HG03060 (cell line): Measurements from ENCODE around the gene RNF157.

Source experiments
- ATAC-seq: cut with Tn5 transposase; IDR thresholded peaks from one replicate; pipeline ENCODE4 v1.9.1; 2021; ENCODE audit warnings: low read depth, moderate number of reproducible peaks; ENCODE audit not compliant: unreplicated experiment

Gene RNF157

DNA sequence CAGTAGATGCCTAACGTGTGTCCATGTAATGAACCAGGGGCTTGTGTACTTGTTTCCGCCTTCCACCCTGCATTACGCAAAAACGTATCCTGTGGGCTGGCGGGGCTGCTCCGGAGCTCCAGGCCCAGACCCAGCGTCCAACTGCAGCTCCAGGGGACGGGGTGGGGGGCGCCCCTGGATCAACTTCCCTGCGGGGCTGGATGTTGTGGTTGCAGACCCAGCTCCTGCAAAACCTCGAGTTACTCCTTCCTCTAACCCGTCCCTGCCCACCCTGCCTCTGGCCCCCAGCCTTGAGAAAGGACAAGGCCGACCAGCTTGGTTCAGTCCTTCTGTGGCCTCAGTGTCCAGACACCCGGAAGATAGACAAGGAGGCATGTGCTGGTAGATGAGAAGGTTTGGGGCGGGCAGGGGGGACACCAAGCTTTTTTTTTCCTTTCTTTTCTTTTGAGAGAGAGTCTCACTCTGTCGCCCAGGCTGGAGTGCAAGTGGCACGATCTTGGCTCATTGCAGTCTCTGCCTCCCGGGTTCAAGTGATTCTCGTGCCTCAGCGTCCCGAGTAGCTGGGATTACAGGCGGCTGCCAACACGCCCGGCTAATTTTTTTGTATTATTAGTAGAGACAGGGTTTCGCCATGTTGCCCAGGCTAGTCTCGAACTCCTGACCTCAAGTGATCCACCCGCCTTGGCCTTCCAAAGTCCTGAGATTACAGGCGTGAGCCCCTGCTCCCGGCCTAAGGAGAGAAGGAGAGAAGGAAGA lies 136.0 kb downstream of the RNF157 start:
- ATAC-seq: no peak

DNA sequence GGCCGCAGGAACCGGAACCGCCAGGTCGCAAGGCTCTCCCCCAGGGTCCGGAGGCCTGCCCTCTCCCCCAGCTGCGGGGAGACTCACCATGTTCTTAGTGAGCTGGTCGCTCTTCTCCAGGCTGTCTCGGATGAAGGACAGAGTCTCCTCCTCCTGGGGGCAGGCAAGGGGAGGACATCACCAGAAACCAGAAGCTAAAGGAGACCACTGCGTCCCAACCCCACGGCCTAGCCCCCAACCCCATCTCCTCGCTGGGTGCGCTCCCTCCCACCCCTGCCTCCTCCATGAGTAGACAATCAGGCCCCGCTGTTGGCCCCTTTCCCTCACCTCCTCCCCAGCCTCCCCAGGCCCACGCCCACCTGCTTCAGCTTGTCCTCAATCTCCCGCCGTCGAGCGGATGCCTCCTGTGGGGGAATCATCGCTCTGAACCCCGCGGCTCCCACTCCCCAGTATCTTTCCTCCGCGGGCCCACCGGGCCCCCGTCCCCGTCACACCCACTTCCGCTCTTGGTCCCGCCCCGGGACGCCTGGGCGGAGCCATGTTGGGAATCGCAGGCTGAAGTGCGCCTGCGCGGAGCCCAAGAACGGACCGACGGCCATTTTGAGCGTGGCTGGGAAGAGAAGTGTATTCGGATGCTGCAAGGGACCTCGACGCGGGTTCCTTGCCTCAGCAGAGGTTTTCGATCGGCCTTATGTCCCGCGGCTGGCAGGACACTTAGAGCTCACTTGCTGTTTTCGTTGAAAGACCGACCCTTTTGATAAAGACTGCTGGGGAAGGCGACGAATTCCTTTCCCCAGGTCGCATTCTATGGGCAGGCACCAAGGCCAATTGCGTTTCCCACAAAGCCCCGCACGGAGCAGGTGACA lies 136.8 kb downstream of the RNF157 start, which contains the start of gene EXOC7:
Gene EXOC7 (minus strand): TSS at position 514 of the 866 bp plus-strand sequence. CDS start 95 bp downstream, at position 419.
- no peak for ATAC-seq

DNA sequence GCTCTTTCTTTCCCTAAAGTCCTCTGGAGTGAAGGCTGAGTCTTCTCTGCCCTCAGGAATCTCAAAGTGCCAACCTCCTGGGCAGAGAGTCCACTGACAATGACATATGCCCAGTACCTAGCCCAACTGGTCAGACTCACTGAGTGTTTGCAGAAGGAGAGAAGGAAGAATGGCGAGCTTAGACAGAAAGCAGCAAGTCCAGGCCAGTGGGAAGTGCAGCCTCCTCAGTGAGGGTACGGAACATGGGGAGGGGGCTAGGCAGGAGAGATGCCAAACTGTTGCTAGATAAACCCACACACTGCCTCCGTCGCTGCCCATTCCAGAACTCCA lies 137.4 kb downstream of the RNF157 start:
- no peak for ATAC-seq

DNA sequence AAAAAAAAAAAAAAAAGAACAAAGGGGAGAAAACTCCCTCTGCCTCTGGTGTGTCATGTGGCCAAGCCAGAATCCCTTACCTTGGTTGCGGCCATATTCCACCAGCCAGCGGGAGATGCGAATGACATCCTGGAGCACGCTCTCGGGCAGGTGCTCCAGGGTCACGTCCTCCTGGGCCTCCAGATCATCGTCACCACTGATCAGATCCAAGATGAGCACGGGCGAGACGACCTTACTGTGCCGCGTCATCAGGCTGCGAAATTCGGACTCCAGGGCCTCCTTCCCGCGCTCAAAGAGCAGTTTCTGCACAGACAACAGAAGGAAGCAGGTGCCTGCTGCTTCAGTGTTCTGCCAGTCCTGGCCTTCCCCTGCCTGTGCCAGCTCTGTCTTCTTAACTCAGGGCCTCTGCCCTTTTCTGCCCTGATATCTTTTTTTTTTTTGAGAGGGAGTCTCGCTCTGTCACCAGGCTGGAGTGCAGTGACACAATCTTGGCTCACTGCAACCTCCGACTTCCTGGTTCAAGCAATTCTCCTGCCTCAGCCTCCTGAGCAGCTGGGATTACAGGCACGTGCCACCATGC lies 142.5 kb downstream of the RNF157 start:
- no peak for ATAC-seq

DNA sequence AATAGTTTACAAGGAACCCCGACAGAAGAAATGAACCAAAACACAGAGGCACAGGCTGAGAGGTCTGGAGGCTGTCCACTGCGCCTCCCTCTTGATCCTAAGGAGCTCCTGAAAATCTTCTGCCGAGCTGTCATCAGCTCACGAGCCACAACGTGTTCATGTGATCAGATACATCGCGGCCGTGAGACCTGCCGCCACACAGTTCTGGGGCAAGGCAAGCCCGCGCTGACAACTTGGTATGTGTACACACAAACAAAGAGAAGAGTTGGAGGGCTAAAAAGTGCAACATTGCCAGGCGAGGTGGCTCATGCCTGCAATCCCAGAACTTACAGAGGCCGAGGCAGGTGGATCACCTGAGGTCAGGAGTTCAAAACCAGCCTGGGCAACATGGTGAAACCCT lies 144.3 kb downstream of the RNF157 start:
- ATAC-seq: no peak

DNA sequence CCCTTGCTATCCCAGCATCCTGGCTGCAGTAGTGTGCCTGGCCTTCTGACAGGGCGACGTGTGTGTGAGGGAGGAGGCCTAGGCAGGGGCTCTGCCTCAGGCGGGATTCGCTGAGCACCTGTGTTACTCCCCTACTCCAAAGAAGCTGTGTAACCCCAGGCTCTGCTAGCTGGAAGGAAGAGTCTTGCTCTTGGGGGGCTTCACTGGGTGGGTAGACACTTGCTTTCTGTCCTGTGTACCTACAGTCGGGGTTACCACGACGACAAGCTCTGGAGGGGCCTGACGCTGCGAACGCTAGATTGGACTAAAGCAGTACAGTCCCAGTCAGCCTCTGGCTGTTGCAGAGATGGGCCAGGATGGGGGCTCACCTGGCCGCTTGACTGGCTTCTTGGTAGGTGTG lies 146.2 kb downstream of the RNF157 start:
- ATAC-seq: no peak

DNA sequence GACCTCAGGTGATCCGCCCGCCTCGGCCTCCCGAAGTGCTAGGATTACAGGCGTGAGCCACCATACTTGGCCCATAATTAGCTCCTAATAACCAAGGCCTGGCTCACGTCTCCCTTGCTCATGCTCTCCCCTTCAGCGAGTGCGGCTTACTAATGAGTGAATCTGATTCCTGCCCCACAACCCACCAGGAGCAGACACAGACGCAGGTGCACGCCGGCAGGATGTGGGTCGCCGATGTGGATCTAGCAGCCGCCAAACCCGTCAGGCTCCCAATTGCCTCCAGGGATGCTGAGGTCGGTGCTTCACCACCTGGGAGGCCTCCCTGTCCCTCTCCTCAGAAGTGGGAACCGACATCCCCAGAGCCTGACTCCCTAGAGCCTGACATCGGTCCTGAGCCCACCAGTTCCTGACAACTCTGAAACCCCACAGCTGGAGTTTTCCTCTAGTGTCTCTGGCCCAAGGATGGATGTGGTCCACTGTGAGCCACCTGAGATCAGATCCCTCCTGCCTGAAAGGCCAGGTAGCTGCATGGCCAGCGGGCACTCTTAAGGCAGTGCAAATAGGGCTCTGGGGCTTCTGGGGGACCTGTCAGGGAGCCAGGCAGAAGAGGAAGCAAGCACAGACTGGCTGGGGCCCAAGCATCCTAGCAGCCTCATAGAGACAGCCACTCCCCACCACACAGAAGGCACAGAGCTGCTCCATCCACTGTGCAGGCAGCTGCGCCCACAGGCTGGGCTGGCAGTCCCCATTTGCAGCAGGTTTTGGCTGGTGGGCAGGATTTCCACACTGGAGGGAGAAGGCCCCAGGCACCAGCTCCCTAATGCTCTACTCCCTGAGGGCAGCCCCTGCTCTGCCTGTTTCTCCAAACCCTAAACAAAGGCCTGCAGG lies 147.5 kb downstream of the RNF157 start:
- no peak for ATAC-seq
